Epithelial cell of esophagus (primary cell): ENCODE results near the gene BTBD18.

Experiments used
- DNase-seq: peaks from one replicate; pipeline ENCODE4 v3.0.0; 2010; ENCODE audit warnings: low read depth
- H3K4me3 ChIP-seq: 2 replicates; pipeline ENCODE4 v1.5.1; 2011; ENCODE audit warnings: mild to moderate bottlenecking, low read length, control low read depth
- CTCF ChIP-seq: IDR thresholded peaks from 2 replicates; pipeline ENCODE4 v1.5.1; 2011; ENCODE audit warnings: low read depth, mild to moderate bottlenecking, low read length, control low read depth, inconsistent platforms; ENCODE audit not compliant: insufficient read depth; ENCODE audit errors: missing control alignments

BTBD18 gene

GRCh38 chr11:57792060-57792541 is 40.5 kb upstream of the BTBD18 start:
- no peak for TF ChIP-seq CTCF
- peak; percentile 60 for DNase-seq
- no peak overlapping the region for H3K4me3 ChIP-seq

- DNase-seq, result no peak
- no peak overlapping the region for H3K4me3 ChIP-seq
- TF ChIP-seq CTCF, result no peak
These were observed 39.9 kb upstream of the BTBD18 start for GRCh38 chr11:57791321-57792059.

- no peak overlapping the region for H3K4me3 ChIP-seq
- TF ChIP-seq CTCF, result no peak
- DNase-seq, result no peak
These were observed 37.1 kb upstream of the BTBD18 start for GRCh38 chr11:57788703-57789088.

GRCh38 chr11:57787920-57788702 is 36.5 kb upstream of the BTBD18 start:
- TF ChIP-seq CTCF, result no peak
- peak; percentile 99 for DNase-seq
- H3K4me3 ChIP-seq, result no peak overlapping the region

GRCh38 chr11:57787006-57787604 is 35.5 kb upstream of the BTBD18 start:
- DNase-seq, result peak; percentile 64
- no peak overlapping the region for H3K4me3 ChIP-seq
- no peak for TF ChIP-seq CTCF

GRCh38 chr11:57786436-57786835 is 34.8 kb upstream of the BTBD18 start:
- H3K4me3 ChIP-seq, result no peak overlapping the region
- no peak for DNase-seq
- TF ChIP-seq CTCF, result no peak

GRCh38 chr11:57785072-57785471 is 33.5 kb upstream of the BTBD18 start:
- no peak for TF ChIP-seq CTCF
- DNase-seq, result no peak
- no peak overlapping the region for H3K4me3 ChIP-seq
